Smooth muscle cell (in vitro differentiated cells): ENCODE data around the gene ATP5F1E. TPM values are rescaled to one million over a fixed set of nuclear protein-coding genes. Genes with fewer than 3 reads are reported as not detected.

Experiments used
- DNase-seq: peaks from one replicate; lab custom pipeline; 2025; ENCODE audit not compliant: unreplicated experiment; lab: John Stamatoyannopoulos, UW
- H2AFZ ChIP-seq: fragments of 200-600 bp; sonication (generic); 2 replicates; pipeline ENCODE4 v1.6.0; 2016; ENCODE audit warnings: antibody characterized with exemption, low read depth, mild to moderate bottlenecking
- H3F3A ChIP-seq: fragments of 200-600 bp; sonication (generic); 2 replicates; pipeline ENCODE4 v1.6.0; 2017; ENCODE audit warnings: antibody characterized with exemption, low read depth
- H3K27ac ChIP-seq: fragments of 200-600 bp; sonication (generic); 2 replicates; pipeline ENCODE4 v1.5.1; 2016; ENCODE audit warnings: low read depth, mild to moderate bottlenecking
- H3K27me3 ChIP-seq: fragments of 200-600 bp; sonication (generic); 2 replicates; pipeline ENCODE4 v1.6.1; 2016; ENCODE audit warnings: low read depth, mild to moderate bottlenecking
- H3K36me3 ChIP-seq: fragments of 200-600 bp; sonication (generic); 2 replicates; pipeline ENCODE4 v1.5.1; 2016; ENCODE audit warnings: low read depth
- H3K4me1 ChIP-seq: fragments of 200-600 bp; sonication (generic); 2 replicates; pipeline ENCODE4 v1.5.1; 2016; ENCODE audit warnings: low read depth
- H3K4me2 ChIP-seq: fragments of 200-600 bp; sonication (generic); 2 replicates; pipeline ENCODE4 v1.6.0; 2016; ENCODE audit warnings: mild to moderate bottlenecking
- H3K4me3 ChIP-seq: fragments of 200-600 bp; sonication (generic); 2 replicates; pipeline ENCODE4 v1.5.1; 2016; ENCODE audit warnings: mild to moderate bottlenecking
- H3K79me2 ChIP-seq: fragments of 200-600 bp; sonication (generic); 2 replicates; pipeline ENCODE4 v1.6.0; 2016; ENCODE audit warnings: low read depth, mild to moderate bottlenecking
- H3K9ac ChIP-seq: fragments of 200-600 bp; sonication (generic); 2 replicates; pipeline ENCODE4 v1.6.0; 2016; ENCODE audit warnings: low read depth
- H3K9me3 ChIP-seq: fragments of 200-600 bp; sonication (generic); replicated peaks from 2 replicates; pipeline ENCODE4 v1.5.1; 2016; ENCODE audit warnings: low read depth
- H4K20me1 ChIP-seq: fragments of 200-600 bp; sonication (generic); 2 replicates; pipeline ENCODE4 v1.6.0; 2016; ENCODE audit warnings: low read depth
- WGBS: methylation state at CpG from one replicate; pipeline ENCODE4 v1.1.7; 2016; ENCODE audit warnings: low lambda C conversion rate; 5-methylcytosine and 5-hydroxymethylcytosine counted together
- polyA plus RNA-seq: library from polyadenylated mRNA; unstranded; fragments of >200 nt; fragmentation: Nextera tagmentation; extraction: Ambion mirVana; gene quantifications from 2 replicates; pipeline ENCODE4 v1.2.1, GENCODE V29; 2016
- total RNA-seq: library from RNA; depleted of rRNA; stranded (reverse); fragments of >200 nt; gene quantifications from 2 replicates; pipeline ENCODE4 v1.2.3, GENCODE V29; 2014
- TF ChIP-seq, protein P1 (sequence below): fragments of 200-600 bp; sonication (generic); IDR thresholded peaks from 2 replicates; pipeline ENCODE4 v1.5.1; 2017; ENCODE audit warnings: borderline replicate concordance, mild to moderate bottlenecking, antibody characterized with exemption; ENCODE audit not compliant: insufficient read depth, poor library complexity, severe bottlenecking

Gene ATP5F1E
- total and polyA plus RNA-seq, 2 experiments from 2014 or later, result 48.6 to 265 TPM

DNA sequence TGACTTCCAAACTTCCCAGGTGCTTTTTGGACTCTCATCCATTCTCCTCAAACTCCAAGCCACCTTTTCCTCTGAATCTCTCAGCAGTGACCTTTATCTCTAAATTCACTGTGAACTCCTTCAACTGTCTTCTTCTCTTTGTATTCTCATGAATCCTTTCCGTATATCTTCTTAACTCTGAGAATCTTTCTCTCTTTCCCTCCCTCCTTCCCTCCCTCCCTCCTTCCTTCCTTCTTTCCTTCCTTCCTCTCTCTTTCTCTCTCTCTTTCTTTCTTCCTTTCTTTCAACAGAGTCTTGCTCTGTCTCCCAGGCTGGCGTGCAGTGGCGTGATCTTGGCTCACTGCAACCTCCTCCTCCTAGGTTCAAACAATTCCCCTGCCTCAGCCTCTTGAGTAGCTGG is 14.7 kb upstream of the ATP5F1E start:
- Histone ChIP-seq H3K79me2 (peaks cover 8% of the 10 kb centered on the region), H3K27me3 (no peaks in the 10 kb centered on the region), H2AFZ (no peak overlapping the region), H3K9ac (no peak overlapping the region), H3K4me3 (no peak overlapping the region), H3K4me2 (no peak overlapping the region), H3K36me3 (no peaks in the 10 kb centered on the region), H3F3A (no peaks in the 10 kb centered on the region), H3K9me3 (no peaks in the 10 kb centered on the region), H3K27ac (peak overlapping the region; percentile 29), H3K4me1 (no peaks in the 10 kb centered on the region), H4K20me1 (no peaks in the 10 kb centered on the region)
- 96% methylated on average over 3 of the region's 3 CpGs for WGBS
- TF ChIP-seq, protein P1, sequence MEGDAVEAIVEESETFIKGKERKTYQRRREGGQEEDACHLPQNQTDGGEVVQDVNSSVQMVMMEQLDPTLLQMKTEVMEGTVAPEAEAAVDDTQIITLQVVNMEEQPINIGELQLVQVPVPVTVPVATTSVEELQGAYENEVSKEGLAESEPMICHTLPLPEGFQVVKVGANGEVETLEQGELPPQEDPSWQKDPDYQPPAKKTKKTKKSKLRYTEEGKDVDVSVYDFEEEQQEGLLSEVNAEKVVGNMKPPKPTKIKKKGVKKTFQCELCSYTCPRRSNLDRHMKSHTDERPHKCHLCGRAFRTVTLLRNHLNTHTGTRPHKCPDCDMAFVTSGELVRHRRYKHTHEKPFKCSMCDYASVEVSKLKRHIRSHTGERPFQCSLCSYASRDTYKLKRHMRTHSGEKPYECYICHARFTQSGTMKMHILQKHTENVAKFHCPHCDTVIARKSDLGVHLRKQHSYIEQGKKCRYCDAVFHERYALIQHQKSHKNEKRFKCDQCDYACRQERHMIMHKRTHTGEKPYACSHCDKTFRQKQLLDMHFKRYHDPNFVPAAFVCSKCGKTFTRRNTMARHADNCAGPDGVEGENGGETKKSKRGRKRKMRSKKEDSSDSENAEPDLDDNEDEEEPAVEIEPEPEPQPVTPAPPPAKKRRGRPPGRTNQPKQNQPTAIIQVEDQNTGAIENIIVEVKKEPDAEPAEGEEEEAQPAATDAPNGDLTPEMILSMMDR, result no peak
- DNase-seq, result no peak

- TF ChIP-seq, protein P1, result no peak
- H3K4me3 ChIP-seq, result no peak overlapping the region
- 77% methylated on average over 3 of the region's 3 CpGs for WGBS
Measured at GRCh38 chr20:59044796-59045195, 12.7 kb upstream of the ATP5F1E start.

GRCh38 chr20:59044295-59044694 is 12.2 kb upstream of the ATP5F1E start:
- no peaks in the 10 kb centered on the region for H3K36me3 ChIP-seq
- no peak for DNase-seq
- H3K27me3 ChIP-seq, result no peaks in the 10 kb centered on the region
- TF ChIP-seq, protein P1, result no peak
- H3K79me2 ChIP-seq, result peaks cover 33% of the 10 kb centered on the region
- peak overlapping the region; percentile 26 for H3K9ac ChIP-seq
- no peaks in the 10 kb centered on the region for H4K20me1 ChIP-seq
- H3K9me3 ChIP-seq, result no peaks in the 10 kb centered on the region
- H3K4me2 ChIP-seq, result no peak overlapping the region
- peak overlapping the region; percentile 36 for H3K27ac ChIP-seq
- no peak overlapping the region for H3K4me3 ChIP-seq
- H3K4me1 ChIP-seq, result no peaks in the 10 kb centered on the region
- no peak overlapping the region for H2AFZ ChIP-seq
- H3F3A ChIP-seq, result no peaks in the 10 kb centered on the region
- WGBS, result 94% methylated on average over 3 of the region's 3 CpGs

More at GRCh38 chr20:59044796-59045195, 12.7 kb upstream of the ATP5F1E start:
- DNase-seq, result no peak
- no peaks in the 10 kb centered on the region for H3K4me1 ChIP-seq
- H3K79me2 ChIP-seq, result peaks cover 28% of the 10 kb centered on the region
- no peaks in the 10 kb centered on the region for H4K20me1 ChIP-seq
- H3K27me3 ChIP-seq, result no peaks in the 10 kb centered on the region
- H3F3A ChIP-seq, result no peaks in the 10 kb centered on the region
- H3K9ac ChIP-seq, result no peak overlapping the region
- H3K36me3 ChIP-seq, result no peaks in the 10 kb centered on the region
- H3K27ac ChIP-seq, result no peak overlapping the region
- H3K9me3 ChIP-seq, result no peaks in the 10 kb centered on the region
- H3K4me2 ChIP-seq, result no peak overlapping the region
- H2AFZ ChIP-seq, result no peak overlapping the region

GRCh38 chr20:59043698-59044097 is 11.6 kb upstream of the ATP5F1E start:
- no peak overlapping the region for H3K4me2 ChIP-seq
- H3K36me3 ChIP-seq, result no peaks in the 10 kb centered on the region
- H3K9me3 ChIP-seq, result no peaks in the 10 kb centered on the region
- H3K9ac ChIP-seq, result no peak overlapping the region
- DNase-seq, result no peak
- H3K4me1 ChIP-seq, result no peaks in the 10 kb centered on the region
- TF ChIP-seq, protein P1, result no peak
- no peaks in the 10 kb centered on the region for H3K27me3 ChIP-seq
- WGBS, result 84% methylated on average over 3 of the region's 3 CpGs
- no peak overlapping the region for H3K4me3 ChIP-seq
- peak overlapping the region; percentile 36 for H3K27ac ChIP-seq
- H3K79me2 ChIP-seq, result peaks cover 39% of the 10 kb centered on the region
- H4K20me1 ChIP-seq, result no peaks in the 10 kb centered on the region
- H2AFZ ChIP-seq, result peak overlapping the region; percentile 94
- H3F3A ChIP-seq, result no peaks in the 10 kb centered on the region
